Osteocyte (in vitro differentiated cells): Measurements from ENCODE around the gene LRRC3B. TPM values are rescaled to one million over a fixed set of nuclear protein-coding genes. Genes with fewer than 3 reads are reported as not detected.
"Not testable (repeated sequence)": the region's sequence is repeated elsewhere in the genome, so short reads cannot be mapped to it uniquely, and the experiment has no call there.

Experiments used
- DNase-seq: peaks from one replicate; pipeline ENCODE4 v3.0.0; 2021; ENCODE audit warnings: mixed read lengths; ENCODE audit not compliant: unreplicated experiment; ENCODE audit errors: extremely low spot score
- H3K27ac Mint-ChIP-seq: one replicate; pipeline ENCODE4 v1.8.0; 2021; ENCODE audit warnings: mild to moderate bottlenecking, mixed read lengths; ENCODE audit not compliant: unreplicated experiment
- H3K27me3 Mint-ChIP-seq: one replicate; pipeline ENCODE4 v1.8.0; 2021; ENCODE audit warnings: mixed read lengths; ENCODE audit not compliant: unreplicated experiment
- H3K36me3 Mint-ChIP-seq: one replicate; pipeline ENCODE4 v1.8.0; 2021; ENCODE audit warnings: mixed read lengths; ENCODE audit not compliant: unreplicated experiment
- H3K4me1 Mint-ChIP-seq: one replicate; pipeline ENCODE4 v1.8.0; 2021; ENCODE audit warnings: mixed read lengths; ENCODE audit not compliant: unreplicated experiment
- H3K4me3 Mint-ChIP-seq: one replicate; pipeline ENCODE4 v1.8.0; 2021; ENCODE audit warnings: mild to moderate bottlenecking, moderate library complexity, mixed read lengths; ENCODE audit not compliant: unreplicated experiment
- H3K9me3 Mint-ChIP-seq: one replicate; pipeline ENCODE4 v1.8.0; 2021; ENCODE audit warnings: mixed read lengths; ENCODE audit not compliant: unreplicated experiment
- total RNA-seq: library from RNA; stranded (reverse); gene quantifications from 2 replicates; pipeline ENCODE4 v1.2.1, GENCODE V29; 2021
- TF ChIP-seq, protein P1 (sequence below): fragments of 200-600 bp; sonication (generic); IDR thresholded peaks from 2 replicates; pipeline ENCODE4 v1.5.0; 2021; ENCODE audit warnings: antibody characterized with exemption, mild to moderate bottlenecking, moderate library complexity

LRRC3B gene
- total RNA-seq, 1 donor from 2014 or later = not detected

- H3K4me3 Mint-ChIP-seq = no peak overlapping the region
- no peak overlapping the region for H3K27ac Mint-ChIP-seq
- DNase-seq = no peak
- H3K36me3 Mint-ChIP-seq = no peaks in the 10 kb centered on the region
- no peaks in the 10 kb centered on the region for H3K4me1 Mint-ChIP-seq
- H3K9me3 Mint-ChIP-seq = no peaks in the 10 kb centered on the region
- TF ChIP-seq, protein P1, sequence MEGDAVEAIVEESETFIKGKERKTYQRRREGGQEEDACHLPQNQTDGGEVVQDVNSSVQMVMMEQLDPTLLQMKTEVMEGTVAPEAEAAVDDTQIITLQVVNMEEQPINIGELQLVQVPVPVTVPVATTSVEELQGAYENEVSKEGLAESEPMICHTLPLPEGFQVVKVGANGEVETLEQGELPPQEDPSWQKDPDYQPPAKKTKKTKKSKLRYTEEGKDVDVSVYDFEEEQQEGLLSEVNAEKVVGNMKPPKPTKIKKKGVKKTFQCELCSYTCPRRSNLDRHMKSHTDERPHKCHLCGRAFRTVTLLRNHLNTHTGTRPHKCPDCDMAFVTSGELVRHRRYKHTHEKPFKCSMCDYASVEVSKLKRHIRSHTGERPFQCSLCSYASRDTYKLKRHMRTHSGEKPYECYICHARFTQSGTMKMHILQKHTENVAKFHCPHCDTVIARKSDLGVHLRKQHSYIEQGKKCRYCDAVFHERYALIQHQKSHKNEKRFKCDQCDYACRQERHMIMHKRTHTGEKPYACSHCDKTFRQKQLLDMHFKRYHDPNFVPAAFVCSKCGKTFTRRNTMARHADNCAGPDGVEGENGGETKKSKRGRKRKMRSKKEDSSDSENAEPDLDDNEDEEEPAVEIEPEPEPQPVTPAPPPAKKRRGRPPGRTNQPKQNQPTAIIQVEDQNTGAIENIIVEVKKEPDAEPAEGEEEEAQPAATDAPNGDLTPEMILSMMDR = no peak
- H3K27me3 Mint-ChIP-seq = no peaks in the 10 kb centered on the region
These were observed 32.9 kb upstream of the LRRC3B start for GRCh38 chr3:26589678-26590077.

DNA sequence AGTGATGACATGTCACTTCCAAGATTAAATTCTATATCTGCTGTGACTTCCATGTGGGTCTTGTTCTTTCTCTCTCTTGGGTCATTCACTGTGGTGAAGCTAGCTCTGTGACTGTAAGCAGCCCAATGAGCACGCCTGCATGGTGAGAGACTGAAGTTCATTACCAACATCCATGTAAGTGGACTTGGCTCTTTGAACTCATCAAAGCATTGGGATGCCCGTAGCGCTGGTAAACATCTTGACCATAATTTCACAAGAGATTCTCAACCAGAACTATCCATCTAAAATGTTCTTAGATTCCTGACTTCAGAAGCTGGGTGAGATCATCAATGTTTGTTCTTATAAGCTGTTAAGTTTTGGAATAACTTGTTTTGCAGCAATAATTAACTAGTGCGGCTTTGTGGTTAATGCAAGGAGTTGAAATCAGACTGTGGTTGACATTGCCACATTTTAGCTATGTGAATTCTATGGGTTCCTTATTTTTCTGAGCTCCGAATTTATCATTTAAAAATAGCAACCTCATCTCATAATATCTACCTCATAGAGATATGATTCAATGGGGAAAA lies 31.6 kb upstream of the LRRC3B start:
- no peak for DNase-seq
- no peaks in the 10 kb centered on the region for H3K4me1 Mint-ChIP-seq
- no peak overlapping the region for H3K27ac Mint-ChIP-seq
- no peaks in the 10 kb centered on the region for H3K36me3 Mint-ChIP-seq
- no peaks in the 10 kb centered on the region for H3K27me3 Mint-ChIP-seq
- TF ChIP-seq, protein P1 = no peak
- no peak overlapping the region for H3K4me3 Mint-ChIP-seq
- no peaks in the 10 kb centered on the region for H3K9me3 Mint-ChIP-seq

GRCh38 chr3:26591926-26592325 lies 30.6 kb upstream of the LRRC3B start:
- TF ChIP-seq, protein P1 = no peak
- no peak overlapping the region for H3K27ac Mint-ChIP-seq
- H3K4me1 Mint-ChIP-seq = no peaks in the 10 kb centered on the region
- no peaks in the 10 kb centered on the region for H3K36me3 Mint-ChIP-seq
- no peaks in the 10 kb centered on the region for H3K9me3 Mint-ChIP-seq
- no peaks in the 10 kb centered on the region for H3K27me3 Mint-ChIP-seq
- no peak for DNase-seq
- H3K4me3 Mint-ChIP-seq = no peak overlapping the region

GRCh38 chr3:26592451-26592850 lies 30.1 kb upstream of the LRRC3B start:
- no peaks in the 10 kb centered on the region for H3K9me3 Mint-ChIP-seq
- DNase-seq = no peak
- H3K4me3 Mint-ChIP-seq = no peak overlapping the region
- TF ChIP-seq, protein P1 = no peak
- no peaks in the 10 kb centered on the region for H3K27me3 Mint-ChIP-seq
- H3K4me1 Mint-ChIP-seq = no peaks in the 10 kb centered on the region
- no peaks in the 10 kb centered on the region for H3K36me3 Mint-ChIP-seq
- no peak overlapping the region for H3K27ac Mint-ChIP-seq

GRCh38 chr3:26596335-26596734 lies 26.2 kb upstream of the LRRC3B start:
- Mint-ChIP-seq H3K27ac (no peak overlapping the region), H3K9me3 (peaks cover 8% of the 10 kb centered on the region), H3K4me1 (no peaks in the 10 kb centered on the region), H3K4me3 (no peak overlapping the region), H3K27me3 (no peaks in the 10 kb centered on the region), H3K36me3 (no peaks in the 10 kb centered on the region)
- DNase-seq = no peak
- TF ChIP-seq, protein P1 = no peak

DNA sequence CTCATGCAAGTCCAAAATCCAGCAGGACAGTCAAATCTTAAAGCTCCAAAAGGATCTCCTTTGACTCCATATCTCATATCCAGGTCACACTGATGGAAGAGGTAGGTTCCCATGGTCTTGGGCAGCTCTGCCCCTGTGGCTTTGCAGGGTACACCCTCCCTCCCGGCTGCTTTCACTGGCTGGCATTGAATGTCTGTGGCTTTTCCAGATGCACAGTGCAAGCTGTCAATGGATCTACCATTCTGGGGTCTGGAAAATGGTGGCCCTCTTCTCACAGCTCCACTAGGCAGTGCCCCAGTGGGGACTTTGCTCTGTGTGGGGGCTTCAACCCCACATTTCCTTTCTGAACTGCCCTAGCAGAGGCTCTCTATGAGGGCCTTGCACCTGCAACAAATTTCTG lies 19.3 kb upstream of the LRRC3B start:
- not testable (repeated sequence) for H3K27ac Mint-ChIP-seq, H3K4me3 Mint-ChIP-seq, H3K36me3 Mint-ChIP-seq, H3K27me3 Mint-ChIP-seq, H3K4me1 Mint-ChIP-seq, DNase-seq
- peaks cover 39% of the 10 kb centered on the region for H3K9me3 Mint-ChIP-seq

- not testable (repeated sequence) for H3K4me3 Mint-ChIP-seq, H3K36me3 Mint-ChIP-seq, H3K4me1 Mint-ChIP-seq, DNase-seq, H3K27me3 Mint-ChIP-seq, H3K27ac Mint-ChIP-seq
- H3K9me3 Mint-ChIP-seq = peaks cover 37% of the 10 kb centered on the region
These were observed 18.8 kb upstream of the LRRC3B start for GRCh38 chr3:26603771-26604170.
